ENCODE measurements around the gene NAA60.

DNA sequence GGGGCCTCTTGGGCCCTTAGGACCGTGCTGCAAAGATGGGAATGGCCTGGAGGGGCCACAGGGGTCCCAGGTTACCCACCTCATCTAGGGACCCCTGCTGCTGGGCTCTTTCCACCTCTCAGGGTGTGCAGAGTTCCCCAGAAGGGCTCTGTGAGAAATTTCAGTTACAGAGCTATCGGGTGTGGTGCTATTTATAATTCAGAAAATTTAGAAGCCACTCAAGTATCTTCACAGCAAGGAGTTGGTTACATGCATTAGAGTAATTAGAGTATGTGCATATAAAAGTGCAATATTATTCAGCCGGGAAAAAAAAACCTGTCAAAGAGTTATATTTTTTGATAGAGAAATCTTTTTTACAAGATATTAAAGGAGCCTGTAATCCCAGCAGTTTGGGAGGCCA lies 32.9 kb downstream of the NAA60 start:
- no peak for TF ChIP-seq POLR2A (IDR thresholded peaks at IDR 0.05)
- TF ChIP-seq, protein P1, sequence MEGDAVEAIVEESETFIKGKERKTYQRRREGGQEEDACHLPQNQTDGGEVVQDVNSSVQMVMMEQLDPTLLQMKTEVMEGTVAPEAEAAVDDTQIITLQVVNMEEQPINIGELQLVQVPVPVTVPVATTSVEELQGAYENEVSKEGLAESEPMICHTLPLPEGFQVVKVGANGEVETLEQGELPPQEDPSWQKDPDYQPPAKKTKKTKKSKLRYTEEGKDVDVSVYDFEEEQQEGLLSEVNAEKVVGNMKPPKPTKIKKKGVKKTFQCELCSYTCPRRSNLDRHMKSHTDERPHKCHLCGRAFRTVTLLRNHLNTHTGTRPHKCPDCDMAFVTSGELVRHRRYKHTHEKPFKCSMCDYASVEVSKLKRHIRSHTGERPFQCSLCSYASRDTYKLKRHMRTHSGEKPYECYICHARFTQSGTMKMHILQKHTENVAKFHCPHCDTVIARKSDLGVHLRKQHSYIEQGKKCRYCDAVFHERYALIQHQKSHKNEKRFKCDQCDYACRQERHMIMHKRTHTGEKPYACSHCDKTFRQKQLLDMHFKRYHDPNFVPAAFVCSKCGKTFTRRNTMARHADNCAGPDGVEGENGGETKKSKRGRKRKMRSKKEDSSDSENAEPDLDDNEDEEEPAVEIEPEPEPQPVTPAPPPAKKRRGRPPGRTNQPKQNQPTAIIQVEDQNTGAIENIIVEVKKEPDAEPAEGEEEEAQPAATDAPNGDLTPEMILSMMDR (IDR thresholded peaks at IDR 0.05), result no peak
